MM.1S (cell line): ENCODE results near the gene STX12.

Source experiments
- DNase-seq: peaks from one replicate; pipeline ENCODE4 v3.0.0-alpha.2; 2015
- H2AFZ ChIP-seq: fragments of 300-600 bp; sonication (generic); 2 replicates; pipeline ENCODE4 v1.6.0; 2016; ENCODE audit warnings: antibody characterized with exemption, low read length
- H3F3A ChIP-seq: fragments of 300-600 bp; sonication (generic); 2 replicates; pipeline ENCODE4 v1.6.1; 2016; ENCODE audit warnings: mild to moderate bottlenecking, antibody characterized with exemption, low read length, moderate library complexity, mixed read lengths; ENCODE audit not compliant: insufficient read depth
- H3K27ac ChIP-seq: fragments of 300-600 bp; sonication (generic); 2 replicates; pipeline ENCODE4 v1.5.1; 2016; ENCODE audit warnings: mild to moderate bottlenecking, low read length
- H3K27me3 ChIP-seq: fragments of 300-600 bp; sonication (generic); replicated peaks from 2 replicates; pipeline ENCODE4 v1.6.0; 2016; ENCODE audit warnings: low read length; ENCODE audit not compliant: insufficient read depth
- H3K36me3 ChIP-seq: fragments of 300-600 bp; sonication (generic); replicated peaks from 2 replicates; pipeline ENCODE4 v1.6.1; 2016; ENCODE audit warnings: mild to moderate bottlenecking, low read length, mixed read lengths; ENCODE audit not compliant: insufficient read depth
- H3K4me1 ChIP-seq: fragments of 300-600 bp; sonication (generic); 2 replicates; pipeline ENCODE4 v1.6.1; 2016; ENCODE audit warnings: low read length, mixed read lengths
- H3K4me2 ChIP-seq: fragments of 300-600 bp; sonication (generic); 2 replicates; pipeline ENCODE4 v1.6.0; 2016; ENCODE audit warnings: low read depth, low read length
- H3K4me3 ChIP-seq: fragments of 300-600 bp; sonication (generic); 2 replicates; pipeline ENCODE4 v1.5.1; 2016; ENCODE audit warnings: low read length, mixed read lengths
- H3K79me2 ChIP-seq: fragments of 300-600 bp; sonication (generic); 2 replicates; pipeline ENCODE4 v1.6.1; 2016; ENCODE audit warnings: mixed run types, low read length, mixed read lengths
- H3K9ac ChIP-seq: fragments of 300-600 bp; sonication (generic); 2 replicates; pipeline ENCODE4 v1.6.1; 2016; ENCODE audit warnings: low read length, mixed read lengths
- H3K9me2 ChIP-seq: fragments of 300-600 bp; sonication (generic); replicated peaks from 2 replicates; pipeline ENCODE4 v1.6.1; 2016; ENCODE audit warnings: mild to moderate bottlenecking, low read length, mixed read lengths; ENCODE audit not compliant: insufficient read depth
- H3K9me3 ChIP-seq: fragments of 300-600 bp; sonication (generic); replicated peaks from 2 replicates; pipeline ENCODE4 v1.6.1; 2016; ENCODE audit warnings: mild to moderate bottlenecking, low read length, mixed read lengths; ENCODE audit not compliant: insufficient read depth
- H4K20me1 ChIP-seq: fragments of 300-600 bp; sonication (generic); 2 replicates; pipeline ENCODE4 v1.6.1; 2016; ENCODE audit warnings: mild to moderate bottlenecking, low read length, moderate library complexity, mixed read lengths; ENCODE audit not compliant: insufficient read depth
- CTCF ChIP-seq: fragments of 300-600 bp; sonication (generic); IDR thresholded peaks from 2 replicates; pipeline ENCODE4 v1.5.1; 2016; ENCODE audit warnings: antibody characterized with exemption, low read length, mixed read lengths
- EZH2 ChIP-seq: fragments of 300-600 bp; sonication (generic); optimal IDR thresholded peaks from 2 replicates; pipeline ENCODE3; 2017; ENCODE audit warnings: low read depth, mild to moderate bottlenecking, antibody characterized with exemption, low read length, mixed read lengths
- EZH2phosphoT487 ChIP-seq: fragments of 300-600 bp; sonication (generic); IDR thresholded peaks from 2 replicates; pipeline ENCODE4 v1.6.1; 2018; ENCODE audit warnings: antibody characterized with exemption, low read length

STX12 gene

GRCh38 chr1:27865821-27866220 lies 92.8 kb downstream of the STX12 start:
- H3K4me3 ChIP-seq = no peak overlapping the region
- no peaks in the 10 kb centered on the region for H3K9me2 ChIP-seq
- no peaks in the 10 kb centered on the region for H4K20me1 ChIP-seq
- H3K9ac ChIP-seq = no peak overlapping the region
- H3K36me3 ChIP-seq = no peaks in the 10 kb centered on the region
- H3F3A ChIP-seq = no peaks in the 10 kb centered on the region
- no peaks in the 10 kb centered on the region for H3K9me3 ChIP-seq
- peaks cover 11% of the 10 kb centered on the region for H3K4me1 ChIP-seq
- H3K79me2 ChIP-seq = no peaks in the 10 kb centered on the region
- no peak overlapping the region for H2AFZ ChIP-seq
- TF ChIP-seq CTCF = no peak
- no peak for TF ChIP-seq EZH2
- TF ChIP-seq EZH2phosphoT487 = no peak
- DNase-seq = no peak
- no peak overlapping the region for H3K27ac ChIP-seq
- no peak overlapping the region for H3K4me2 ChIP-seq
- no peaks in the 10 kb centered on the region for H3K27me3 ChIP-seq

- H3K4me2 ChIP-seq = no peak overlapping the region; the same call in 1 of the 2 replicates
- H3F3A ChIP-seq = no peaks in the 10 kb centered on the region
- no peak overlapping the region for H3K9ac ChIP-seq
- H3K4me3 ChIP-seq = no peak overlapping the region
- H2AFZ ChIP-seq = peak overlapping the region; percentile 49
- H3K79me2 ChIP-seq = no peaks in the 10 kb centered on the region
- no peak for DNase-seq
- H3K27me3 ChIP-seq = no peaks in the 10 kb centered on the region
- H3K36me3 ChIP-seq = no peaks in the 10 kb centered on the region
- no peak overlapping the region for H3K27ac ChIP-seq
- H4K20me1 ChIP-seq = no peaks in the 10 kb centered on the region
- no peaks in the 10 kb centered on the region for H3K9me2 ChIP-seq
- TF ChIP-seq EZH2 = no peak
- TF ChIP-seq EZH2phosphoT487 = no peak
- no peak for TF ChIP-seq CTCF
- H3K4me1 ChIP-seq = peaks cover 11% of the 10 kb centered on the region
- H3K9me3 ChIP-seq = no peaks in the 10 kb centered on the region
These were observed 95.5 kb downstream of the STX12 start for GRCh38 chr1:27868556-27868931.

GRCh38 chr1:27868932-27869718 lies 96.1 kb downstream of the STX12 start:
- H4K20me1 ChIP-seq = no peaks in the 10 kb centered on the region
- 0 out of 2 replicates have a peak overlapping the region, but pooled peaks have one; percentile 13 for H3K9ac ChIP-seq
- no peaks in the 10 kb centered on the region for H3K27me3 ChIP-seq
- H3K4me3 ChIP-seq = peak overlapping the region; percentile 26; the same call in 1 of the 2 replicates
- TF ChIP-seq EZH2phosphoT487 (no peak), CTCF (no peak), EZH2 (no peak)
- H3K9me3 ChIP-seq = no peaks in the 10 kb centered on the region
- H3K4me2 ChIP-seq = peak overlapping the region; percentile 46
- peaks cover 11% of the 10 kb centered on the region for H3K4me1 ChIP-seq
- H3F3A ChIP-seq = no peaks in the 10 kb centered on the region
- no peak overlapping the region for H3K27ac ChIP-seq
- peak overlapping the region; percentile 49 for H2AFZ ChIP-seq
- no peaks in the 10 kb centered on the region for H3K9me2 ChIP-seq
- peak; percentile 36 for DNase-seq
- H3K79me2 ChIP-seq = no peaks in the 10 kb centered on the region
- no peaks in the 10 kb centered on the region for H3K36me3 ChIP-seq
